Fibroblast of pulmonary artery (primary cell): ENCODE data around the gene TCTN3.
"Not testable (repeated sequence)": the region's sequence is repeated elsewhere in the genome, so short reads cannot be mapped to it uniquely, and the experiment has no call there.

Experiments
- DNase-seq: peaks from one replicate; pipeline ENCODE4 v3.0.0-alpha.2; 2010; ENCODE audit warnings: low read depth
- H3K4me3 ChIP-seq: replicated peaks from 2 replicates; pipeline ENCODE4 v1.5.1; 2011; ENCODE audit warnings: low read depth, mild to moderate bottlenecking, control low read depth, low read length, moderate library complexity
- CTCF ChIP-seq: IDR thresholded peaks from 2 replicates; pipeline ENCODE4 v1.5.1; 2011; ENCODE audit warnings: mild to moderate bottlenecking, control low read depth, low read length, inconsistent platforms; ENCODE audit errors: missing control alignments

The TCTN3 gene

GRCh38 chr10:95730233-95730632 is 36.5 kb upstream of the TCTN3 start:
- no peak overlapping the region for H3K4me3 ChIP-seq
- no peak for TF ChIP-seq CTCF
- no peak for DNase-seq

GRCh38 chr10:95729323-95730055 is 35.8 kb upstream of the TCTN3 start:
- DNase-seq: no peak
- TF ChIP-seq CTCF: no peak
- H3K4me3 ChIP-seq: no peak overlapping the region

GRCh38 chr10:95728526-95728925 is 34.8 kb upstream of the TCTN3 start:
- TF ChIP-seq CTCF: no peak
- peak; percentile 58 for DNase-seq
- H3K4me3 ChIP-seq: no peak overlapping the region

GRCh38 chr10:95722496-95722895 is 28.8 kb upstream of the TCTN3 start:
- not testable (repeated sequence) for DNase-seq, H3K4me3 ChIP-seq

- not testable (repeated sequence) for H3K4me3 ChIP-seq
These were observed 27.0 kb upstream of the TCTN3 start for GRCh38 chr10:95720745-95721144.

GRCh38 chr10:95716866-95717265 is 23.1 kb upstream of the TCTN3 start:
- TF ChIP-seq CTCF: no peak
- no peak for DNase-seq
- H3K4me3 ChIP-seq: no peak overlapping the region

More at GRCh38 chr10:95720745-95721144, 27.0 kb upstream of the TCTN3 start:
- not testable (repeated sequence) for DNase-seq

GRCh38 chr10:95716466-95716865 is 22.7 kb upstream of the TCTN3 start:
- no peak for DNase-seq

More at GRCh38 chr10:95716466-95716865, 22.7 kb upstream of the TCTN3 start:
- TF ChIP-seq CTCF: no peak
- no peak overlapping the region for H3K4me3 ChIP-seq
